GM08714 (cell line): ENCODE measurements around the gene RALY.

ENCODE experiments used
- H3K4me3 ChIP-seq: fragments of 200-500 bp; sonication (Bioruptor generic); 2 replicates; pipeline ENCODE4 v1.5.1; 2014; ENCODE audit warnings: mild to moderate bottlenecking, low read length, inconsistent platforms
- ZNF274 ChIP-seq: IDR thresholded peaks from 2 replicates; pipeline ENCODE4 v1.6.1; 2012; ENCODE audit warnings: mild to moderate bottlenecking, low read depth, low read length

Gene RALY

GRCh38 chr20:34104059-34104458, 110.3 kb downstream of the RALY start:
- TF ChIP-seq ZNF274, result no peak
- no peak overlapping the region for H3K4me3 ChIP-seq

- H3K4me3 ChIP-seq, result no peak overlapping the region
- no peak for TF ChIP-seq ZNF274
Observed at GRCh38 chr20:34105978-34106675, 112.4 kb downstream of the RALY start.

GRCh38 chr20:34108616-34109174, 115.0 kb downstream of the RALY start:
- no peak overlapping the region for H3K4me3 ChIP-seq
- TF ChIP-seq ZNF274, result no peak

- no peak overlapping the region for H3K4me3 ChIP-seq
- TF ChIP-seq ZNF274, result no peak
Observed at GRCh38 chr20:34109442-34109841, 115.7 kb downstream of the RALY start.

- TF ChIP-seq ZNF274, result no peak
- H3K4me3 ChIP-seq, result peak overlapping the region; percentile 89
Observed at GRCh38 chr20:34110025-34110744, 116.5 kb downstream of the RALY start.

GRCh38 chr20:34110745-34111641, 117.3 kb downstream of the RALY start:
- TF ChIP-seq ZNF274, result no peak

GRCh38 chr20:34111702-34112599, 118.2 kb downstream of the RALY start, which contains the start of gene EIF2S2:
EIF2S2 (minus strand) TSS chr20:34112243; CDS start chr20:34112110, 133 bp downstream.
- TF ChIP-seq ZNF274, result no peak
- peak within 1 kb of the TSS; percentile 89 for H3K4me3 ChIP-seq

More at GRCh38 chr20:34110745-34111641, 117.3 kb downstream of the RALY start:
- peak overlapping the region; percentile 89 for H3K4me3 ChIP-seq

GRCh38 chr20:34112600-34113101, 118.9 kb downstream of the RALY start:
- peak overlapping the region; percentile 66 for H3K4me3 ChIP-seq
- no peak for TF ChIP-seq ZNF274

- no peak overlapping the region for H3K4me3 ChIP-seq
- TF ChIP-seq ZNF274, result no peak
Observed at GRCh38 chr20:34114809-34115208, 121.1 kb downstream of the RALY start.

- TF ChIP-seq ZNF274, result no peak
- no peak overlapping the region for H3K4me3 ChIP-seq
Observed at GRCh38 chr20:34115232-34115631, 121.5 kb downstream of the RALY start.

GRCh38 chr20:34120213-34120612, 126.5 kb downstream of the RALY start:
- no peak for TF ChIP-seq ZNF274

GRCh38 chr20:34122274-34122980, 128.7 kb downstream of the RALY start:
- TF ChIP-seq ZNF274, result no peak
- no peak overlapping the region for H3K4me3 ChIP-seq

More at GRCh38 chr20:34120213-34120612, 126.5 kb downstream of the RALY start:
- H3K4me3 ChIP-seq, result no peak overlapping the region
